Ascending aorta (tissue), 2 donors: Measurements from ENCODE around the gene RARB. TPM values are rescaled to one million over a fixed set of nuclear protein-coding genes. Genes with fewer than 3 reads are reported as not detected.
A peak's percentile ranks its signal among the peaks of the same experiment; 100 is the strongest.

Source experiments
- DNase-seq, 2 donors: peaks; one replicate each; pipeline ENCODE4 v3.0.0-alpha.2; 2019; ENCODE audit warnings: low spot score in 2 of 2
- H3K27ac ChIP-seq, 2 donors: fragments of 200-600 bp; sonication (generic); one replicate each; pipeline ENCODE4 v1.5.1; 2016 to 2017; ENCODE audit warnings: mild to moderate bottlenecking in 1 of 2
- H3K27me3 ChIP-seq: fragments of 200-600 bp; sonication (generic); one replicate; pipeline ENCODE4 v1.5.1; 2017
- H3K36me3 ChIP-seq, 2 donors: fragments of 200-600 bp; sonication (generic); one replicate each; pipeline ENCODE4 v1.5.1; 2016
- H3K4me1 ChIP-seq, 2 donors: fragments of 200-600 bp; sonication (generic); one replicate each; pipeline ENCODE4 v1.5.1; 2016 to 2017; ENCODE audit warnings: mild to moderate bottlenecking in 1 of 2
- H3K4me3 ChIP-seq, 2 donors: fragments of 200-600 bp; sonication (generic); one replicate each; pipeline ENCODE4 v1.5.1; 2016 to 2017; ENCODE audit warnings: mild to moderate bottlenecking in 1 of 2
- H3K9me3 ChIP-seq, 2 donors: fragments of 200-600 bp; sonication (generic); one replicate each; pipeline ENCODE4 v1.5.1; 2016
- CTCF ChIP-seq, 3 experiments: fragments of 200-600 bp in 2 of 3; fragments of 450-650 bp in 1 of 3; sonication (generic) in 2 of 3; IDR thresholded peaks; one replicate each; pipeline ENCODE4 v1.5.1; 2016 to 2019; ENCODE audit warnings: antibody characterized with exemption in 3 of 3, mild to moderate bottlenecking in 1 of 3, moderate library complexity in 1 of 3
- intact Hi-C: fragments of 100-400 bp; cut with DNase I; formaldehyde crosslinking; loops from one replicate; pipeline ENCODE4 v1.15.1; 2023
- total RNA-seq: library from RNA; depleted of rRNA; stranded (reverse); fragments of >200 nt; gene quantifications from one replicate; pipeline ENCODE4 v1.1.0, GENCODE V29; 2016

Gene RARB
- total RNA-seq, 1 donor from 2014 or later, result 52.7 TPM

GRCh38 chr3:25502233-25502632, 74.2 kb downstream of the RARB start:
- H3K9me3 ChIP-seq, result no peaks in the 10 kb centered on the region
- no peak for DNase-seq
- peaks cover 0 to 5% of the 10 kb centered on the region in 2 donors for H3K4me1 ChIP-seq
- intact Hi-C loops, result no loop called here
- no peak overlapping the region for H3K4me3 ChIP-seq
- H3K27me3 ChIP-seq, result no peaks in the 10 kb centered on the region
- no peaks in the 10 kb centered on the region for H3K36me3 ChIP-seq
- no peak for TF ChIP-seq CTCF (IDR thresholded peaks at IDR 0.05)
- H3K27ac ChIP-seq, result no peak overlapping the region

DNA sequence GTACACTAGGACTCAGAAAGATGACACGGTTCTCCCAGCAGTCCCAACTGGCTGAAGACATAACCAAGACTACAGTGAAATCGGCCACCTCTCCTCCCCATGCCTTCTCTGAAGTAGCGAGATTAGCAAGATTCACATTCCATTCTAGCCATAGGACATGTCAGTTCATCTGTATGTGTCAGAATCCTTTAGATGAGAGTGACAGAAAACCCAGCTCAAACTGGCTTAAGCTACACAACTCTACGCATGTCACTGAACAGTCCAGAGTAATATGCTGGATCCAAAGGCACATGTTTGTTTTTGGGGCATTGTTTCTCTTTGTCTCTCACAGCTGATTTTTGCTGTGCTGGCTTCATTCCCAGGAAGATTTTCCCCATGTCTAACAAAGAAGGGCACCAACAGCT, 75.8 kb downstream of the RARB start:
- no peak for DNase-seq
- intact Hi-C loops, result no loop called here

DNA sequence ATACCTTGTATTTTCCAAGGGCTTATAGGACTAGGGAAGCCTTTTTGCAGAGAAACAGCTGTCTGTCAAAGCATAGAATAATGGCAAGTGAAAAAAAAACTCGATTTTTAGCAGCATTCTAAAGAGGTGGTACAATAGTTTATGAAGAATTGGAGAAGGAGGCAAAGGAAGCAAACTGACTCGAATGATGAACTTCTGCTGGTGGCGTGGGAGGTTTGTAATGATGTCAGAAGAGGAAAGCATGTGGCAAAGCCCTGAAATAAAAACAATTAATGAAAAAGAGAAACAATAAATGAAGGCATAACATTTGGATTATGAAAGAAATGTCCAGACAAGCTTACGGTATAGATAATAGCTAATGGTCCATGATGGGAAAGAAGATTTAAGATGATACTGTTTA, 77.5 kb downstream of the RARB start:
- Histone ChIP-seq H3K9me3 (no peaks in the 10 kb centered on the region), H3K27ac (no peak overlapping the region), H3K36me3 (no peaks in the 10 kb centered on the region), H3K4me3 (no peak overlapping the region), H3K27me3 (no peaks in the 10 kb centered on the region), H3K4me1 (peaks cover 0 to 13% of the 10 kb centered on the region in 2 donors)
- no peak for DNase-seq
- TF ChIP-seq CTCF (IDR thresholded peaks at IDR 0.05), result no peak
- intact Hi-C loops, result loop anchor here (5.0 kb wide), 2 partner anchors 38 to 87 kb away; no protein-coding TSS in a partner anchor

More for the DNA sequence above, 75.8 kb downstream of the RARB start:
- no peaks in the 10 kb centered on the region for H3K27me3 ChIP-seq
- no peaks in the 10 kb centered on the region for H3K36me3 ChIP-seq
- TF ChIP-seq CTCF (IDR thresholded peaks at IDR 0.05), result no peak
- H3K27ac ChIP-seq, result no peak overlapping the region
- H3K4me1 ChIP-seq, result peaks cover 0 to 7% of the 10 kb centered on the region in 2 donors
- no peak overlapping the region for H3K4me3 ChIP-seq
- no peaks in the 10 kb centered on the region for H3K9me3 ChIP-seq

- H3K4me1 ChIP-seq, result peaks cover 0 to 13% of the 10 kb centered on the region in 2 donors
- TF ChIP-seq CTCF (IDR thresholded peaks at IDR 0.05), result no peak
- intact Hi-C loops, result loop anchor here (5.0 kb wide), 2 partner anchors 41 to 84 kb away; no protein-coding TSS in a partner anchor
- H3K9me3 ChIP-seq, result no peaks in the 10 kb centered on the region
- no peak overlapping the region for H3K4me3 ChIP-seq
- peak overlapping the region in 1 of 2 donors; percentile 87 for H3K27ac ChIP-seq
- H3K27me3 ChIP-seq, result no peaks in the 10 kb centered on the region
- H3K36me3 ChIP-seq, result no peaks in the 10 kb centered on the region
- DNase-seq, result no peak
These were observed 79.7 kb downstream of the RARB start for GRCh38 chr3:25507811-25508210.

GRCh38 chr3:25508433-25508832, 80.4 kb downstream of the RARB start:
- Histone ChIP-seq H3K27ac (peak overlapping the region; percentile 42 to 87), H3K27me3 (no peaks in the 10 kb centered on the region), H3K9me3 (no peaks in the 10 kb centered on the region), H3K4me3 (no peak overlapping the region), H3K4me1 (peaks cover 0 to 14% of the 10 kb centered on the region in 2 donors), H3K36me3 (no peaks in the 10 kb centered on the region)
- intact Hi-C loops, result loop anchor here (5.0 kb wide), 2 partner anchors 41 to 84 kb away; no protein-coding TSS in a partner anchor
- no peak for DNase-seq
- no peak for TF ChIP-seq CTCF (IDR thresholded peaks at IDR 0.05)

GRCh38 chr3:25508901-25509300, 80.8 kb downstream of the RARB start:
- Histone ChIP-seq H3K9me3 (no peaks in the 10 kb centered on the region), H3K27me3 (no peaks in the 10 kb centered on the region), H3K4me1 (peaks cover 0 to 19% of the 10 kb centered on the region in 2 donors), H3K36me3 (no peaks in the 10 kb centered on the region), H3K4me3 (no peak overlapping the region), H3K27ac (peak overlapping the region; percentile 43 to 87)
- no peak for TF ChIP-seq CTCF (IDR thresholded peaks at IDR 0.05)
- DNase-seq, result no peak
- intact Hi-C loops, result loop anchor here (5.0 kb wide), 2 partner anchors 42 to 83 kb away; no protein-coding TSS in a partner anchor
